NCI-H2171 (cell line): ENCODE results near the gene BMP8A.

Experiments used
- DNase-seq: peaks from one replicate; lab custom pipeline; 2025; lab: John Stamatoyannopoulos, UW

BMP8A gene

GRCh38 chr1:39571178-39571483 lies 79.7 kb downstream of the BMP8A start:
- DNase-seq: no peak

GRCh38 chr1:39572379-39573096 lies 81.1 kb downstream of the BMP8A start:
- DNase-seq: no peak

GRCh38 chr1:39573097-39573465 lies 81.6 kb downstream of the BMP8A start:
- DNase-seq: no peak

GRCh38 chr1:39573736-39574624 lies 82.5 kb downstream of the BMP8A start:
- DNase-seq: no peak

- DNase-seq: no peak
These were observed 83.2 kb downstream of the BMP8A start for GRCh38 chr1:39574646-39575045.
